WTC11 (cell line): Measurements from ENCODE around the gene RASSF3. TPM values are rescaled to one million over a fixed set of nuclear protein-coding genes. Genes with fewer than 3 reads are reported as not detected.

Experiments
- ATAC-seq: fragments of 200-7000 bp; cut with Tn5 transposase; 2 replicates; pipeline ENCODE4 v1.10.0; 2021; ENCODE audit warnings: mild to moderate bottlenecking, moderate library complexity
- CTCF ChIA-PET: fragments of 300-600 bp; sonication (Branson Sonifier 250); formaldehyde crosslinking; loops from one replicate; lab custom pipeline; 2021; ENCODE audit warnings: antibody characterized with exemption; lab: Charles Lee
- POLR2A ChIA-PET: fragments of 350-600 bp; sonication (Branson Sonifier 250); formaldehyde crosslinking; loops from one replicate; lab custom pipeline; 2021; ENCODE audit warnings: antibody characterized with exemption; lab: Charles Lee
- DNase-seq: peaks from one replicate; pipeline ENCODE4 v3.0.0; 2021; ENCODE audit warnings: low spot score
- H3K27ac Mint-ChIP-seq: 2 replicates; pipeline ENCODE4 v1.8.0; 2021; ENCODE audit warnings: mixed read lengths
- H3K27me3 Mint-ChIP-seq: 2 replicates; pipeline ENCODE4 v1.8.0; 2021; ENCODE audit warnings: low read depth, mild to moderate bottlenecking, moderate library complexity, mixed read lengths
- H3K36me3 Mint-ChIP-seq: 2 replicates; pipeline ENCODE4 v1.8.0; 2021; ENCODE audit warnings: mixed read lengths
- H3K4me1 Mint-ChIP-seq: 2 replicates; pipeline ENCODE4 v1.8.0; 2022; ENCODE audit warnings: mixed read lengths
- H3K4me3 Mint-ChIP-seq: 2 replicates; pipeline ENCODE4 v1.8.0; 2021; ENCODE audit warnings: mild to moderate bottlenecking, moderate library complexity, mixed read lengths
- H3K9me3 Mint-ChIP-seq: 2 replicates; pipeline ENCODE4 v1.8.0; 2021; ENCODE audit warnings: mixed read lengths
- FOXK1 ChIP-seq: sonication (generic); formaldehyde crosslinking; IDR thresholded peaks from 2 replicates; pipeline ENCODE4 v1.8.0; 2022; ENCODE audit warnings: mild to moderate bottlenecking, moderate library complexity, missing genetic modification reagents
- GABPB1 ChIP-seq: sonication (generic); formaldehyde crosslinking; IDR thresholded peaks from 2 replicates; pipeline ENCODE4 v1.8.1; 2023; ENCODE audit warnings: mild to moderate bottlenecking, missing genetic modification reagents
- HMGA2 ChIP-seq: fragments of 250-450 bp; sonication (Bioruptor Pico); IDR thresholded peaks from 2 replicates; pipeline ENCODE4 v1.4.0; 2021; ENCODE audit warnings: mild to moderate bottlenecking, moderate library complexity
- MXD4 ChIP-seq: fragments of 250-450 bp; sonication (Bioruptor Pico); IDR thresholded peaks from 2 replicates; pipeline ENCODE4 v1.8.0; 2021; ENCODE audit warnings: mild to moderate bottlenecking, moderate library complexity, borderline replicate concordance
- NFE2L1 ChIP-seq: sonication (generic); formaldehyde crosslinking; IDR thresholded peaks from 2 replicates; pipeline ENCODE4 v1.8.1; 2023; ENCODE audit warnings: missing genetic modification reagents
- PRRX2 ChIP-seq: fragments of 250-450 bp; sonication (Bioruptor Pico); IDR thresholded peaks from 2 replicates; pipeline ENCODE4 v1.8.0; 2021; ENCODE audit warnings: mild to moderate bottlenecking
- TP53 ChIP-seq: sonication (generic); formaldehyde crosslinking; IDR thresholded peaks from 2 replicates; pipeline ENCODE4 v1.8.1; 2023; ENCODE audit warnings: mild to moderate bottlenecking, missing genetic modification reagents
- ZNF121 ChIP-seq: sonication (generic); formaldehyde crosslinking; IDR thresholded peaks from 2 replicates; pipeline ENCODE4 v1.8.0; 2023; ENCODE audit warnings: missing genetic modification reagents
- ZNF219 ChIP-seq: sonication (generic); formaldehyde crosslinking; IDR thresholded peaks from 2 replicates; pipeline ENCODE4 v1.8.0; 2023; ENCODE audit warnings: missing genetic modification reagents, mild to moderate bottlenecking, borderline replicate concordance
- total RNA-seq: library from RNA; stranded (reverse); gene quantifications from 3 replicates; pipeline ENCODE4 v1.2.3, GENCODE V29; 2021
- TF ChIP-seq, protein P1 (sequence below): fragments of 250-450 bp; sonication (Bioruptor Pico); IDR thresholded peaks from 2 replicates; pipeline ENCODE4 v1.9.0; 2021; ENCODE audit warnings: mild to moderate bottlenecking, borderline replicate concordance
- TF ChIP-seq, protein P2 (sequence below): sonication (generic); formaldehyde crosslinking; IDR thresholded peaks from 2 replicates; pipeline ENCODE4 v1.8.0; 2023; ENCODE audit warnings: mild to moderate bottlenecking, missing genetic modification reagents
- TF ChIP-seq, protein P3 (sequence below): sonication (generic); formaldehyde crosslinking; IDR thresholded peaks from 2 replicates; pipeline ENCODE4 v1.8.1; 2023; ENCODE audit warnings: mild to moderate bottlenecking, missing genetic modification reagents, moderate library complexity
- TF ChIP-seq, protein P4 (sequence below): sonication (generic); formaldehyde crosslinking; IDR thresholded peaks from 2 replicates; pipeline ENCODE4 v1.8.0; 2022; ENCODE audit warnings: mild to moderate bottlenecking, missing genetic modification reagents
- TF ChIP-seq, protein P5 (sequence below): sonication (generic); formaldehyde crosslinking; IDR thresholded peaks from 2 replicates; pipeline ENCODE4 v1.8.1; 2023; ENCODE audit warnings: mild to moderate bottlenecking, missing genetic modification reagents, borderline replicate concordance
- TF ChIP-seq, protein P6 (sequence below): sonication (generic); formaldehyde crosslinking; IDR thresholded peaks from 2 replicates; pipeline ENCODE4 v1.8.1; 2023; ENCODE audit warnings: mild to moderate bottlenecking, missing genetic modification reagents
- TF ChIP-seq, protein P7 (sequence below): sonication (generic); formaldehyde crosslinking; IDR thresholded peaks from 2 replicates; pipeline ENCODE4 v1.8.1; 2022; ENCODE audit warnings: low read depth, missing genetic modification reagents, borderline replicate concordance
- TF ChIP-seq, protein P8 (sequence below): fragments of 250-450 bp; sonication (Bioruptor Pico); IDR thresholded peaks from 2 replicates; pipeline ENCODE4 v1.9.0; 2021; ENCODE audit warnings: mild to moderate bottlenecking

Gene RASSF3
- total RNA-seq, 1 experiment from 2014 or later, result 54.7 TPM

DNA sequence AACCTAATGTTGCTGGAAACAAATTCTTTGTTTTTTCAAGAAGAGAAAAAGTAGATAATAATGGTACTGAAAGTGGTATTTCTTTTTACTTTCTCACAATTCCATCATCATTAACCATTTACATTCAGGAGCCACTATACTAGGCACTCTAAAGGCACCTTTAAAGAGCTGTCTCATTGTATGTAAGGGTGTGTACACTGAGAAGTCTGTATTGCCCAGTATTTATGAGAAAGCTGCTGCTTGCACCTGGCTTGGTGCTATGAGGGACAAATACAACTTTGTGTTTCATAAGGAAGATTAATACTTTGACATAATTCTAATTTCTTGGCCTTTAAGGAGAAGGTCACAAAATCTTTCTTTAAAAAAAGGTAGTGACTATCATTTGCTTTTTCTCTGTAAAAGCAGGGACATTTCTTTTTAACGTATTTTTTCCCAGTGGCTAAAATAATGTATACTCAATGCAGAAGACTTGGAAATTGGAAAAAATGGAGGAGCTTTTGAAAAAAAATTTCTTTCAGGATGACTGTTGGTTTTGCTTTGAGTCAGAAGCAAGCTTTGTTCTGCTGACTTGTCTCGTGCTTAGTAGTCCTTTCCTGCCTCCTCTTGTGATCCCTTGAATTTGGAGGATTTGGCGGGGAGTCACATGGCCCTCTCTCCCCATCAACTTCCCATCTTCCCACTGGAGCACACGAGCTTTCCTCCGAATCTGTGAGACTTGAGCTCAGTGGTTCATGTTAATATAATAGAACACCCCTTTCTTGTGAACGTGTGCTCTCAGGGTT, 50.1 kb downstream of the RASSF3 start:
- no peak for DNase-seq
- Mint-ChIP-seq H3K27ac (peak overlapping the region; percentile 55; the same call in 1 of the 2 replicates), H3K36me3 (no peaks in the 10 kb centered on the region; the same call in 1 of the 2 replicates), H3K27me3 (no peaks in the 10 kb centered on the region)
- TF ChIP-seq, protein P1, sequence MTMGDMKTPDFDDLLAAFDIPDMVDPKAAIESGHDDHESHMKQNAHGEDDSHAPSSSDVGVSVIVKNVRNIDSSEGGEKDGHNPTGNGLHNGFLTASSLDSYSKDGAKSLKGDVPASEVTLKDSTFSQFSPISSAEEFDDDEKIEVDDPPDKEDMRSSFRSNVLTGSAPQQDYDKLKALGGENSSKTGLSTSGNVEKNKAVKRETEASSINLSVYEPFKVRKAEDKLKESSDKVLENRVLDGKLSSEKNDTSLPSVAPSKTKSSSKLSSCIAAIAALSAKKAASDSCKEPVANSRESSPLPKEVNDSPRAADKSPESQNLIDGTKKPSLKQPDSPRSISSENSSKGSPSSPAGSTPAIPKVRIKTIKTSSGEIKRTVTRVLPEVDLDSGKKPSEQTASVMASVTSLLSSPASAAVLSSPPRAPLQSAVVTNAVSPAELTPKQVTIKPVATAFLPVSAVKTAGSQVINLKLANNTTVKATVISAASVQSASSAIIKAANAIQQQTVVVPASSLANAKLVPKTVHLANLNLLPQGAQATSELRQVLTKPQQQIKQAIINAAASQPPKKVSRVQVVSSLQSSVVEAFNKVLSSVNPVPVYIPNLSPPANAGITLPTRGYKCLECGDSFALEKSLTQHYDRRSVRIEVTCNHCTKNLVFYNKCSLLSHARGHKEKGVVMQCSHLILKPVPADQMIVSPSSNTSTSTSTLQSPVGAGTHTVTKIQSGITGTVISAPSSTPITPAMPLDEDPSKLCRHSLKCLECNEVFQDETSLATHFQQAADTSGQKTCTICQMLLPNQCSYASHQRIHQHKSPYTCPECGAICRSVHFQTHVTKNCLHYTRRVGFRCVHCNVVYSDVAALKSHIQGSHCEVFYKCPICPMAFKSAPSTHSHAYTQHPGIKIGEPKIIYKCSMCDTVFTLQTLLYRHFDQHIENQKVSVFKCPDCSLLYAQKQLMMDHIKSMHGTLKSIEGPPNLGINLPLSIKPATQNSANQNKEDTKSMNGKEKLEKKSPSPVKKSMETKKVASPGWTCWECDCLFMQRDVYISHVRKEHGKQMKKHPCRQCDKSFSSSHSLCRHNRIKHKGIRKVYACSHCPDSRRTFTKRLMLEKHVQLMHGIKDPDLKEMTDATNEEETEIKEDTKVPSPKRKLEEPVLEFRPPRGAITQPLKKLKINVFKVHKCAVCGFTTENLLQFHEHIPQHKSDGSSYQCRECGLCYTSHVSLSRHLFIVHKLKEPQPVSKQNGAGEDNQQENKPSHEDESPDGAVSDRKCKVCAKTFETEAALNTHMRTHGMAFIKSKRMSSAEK (CRISPR knock-in tag), result no peak
- TF ChIP-seq PRRX2 (CRISPR knock-in tag), result no peak
- TF ChIP-seq GABPB1, result no peak
- no peak for TF ChIP-seq HMGA2 (CRISPR knock-in tag)
- no peak for TF ChIP-seq NFE2L1 (CRISPR knock-in tag)
- TF ChIP-seq, protein P2, sequence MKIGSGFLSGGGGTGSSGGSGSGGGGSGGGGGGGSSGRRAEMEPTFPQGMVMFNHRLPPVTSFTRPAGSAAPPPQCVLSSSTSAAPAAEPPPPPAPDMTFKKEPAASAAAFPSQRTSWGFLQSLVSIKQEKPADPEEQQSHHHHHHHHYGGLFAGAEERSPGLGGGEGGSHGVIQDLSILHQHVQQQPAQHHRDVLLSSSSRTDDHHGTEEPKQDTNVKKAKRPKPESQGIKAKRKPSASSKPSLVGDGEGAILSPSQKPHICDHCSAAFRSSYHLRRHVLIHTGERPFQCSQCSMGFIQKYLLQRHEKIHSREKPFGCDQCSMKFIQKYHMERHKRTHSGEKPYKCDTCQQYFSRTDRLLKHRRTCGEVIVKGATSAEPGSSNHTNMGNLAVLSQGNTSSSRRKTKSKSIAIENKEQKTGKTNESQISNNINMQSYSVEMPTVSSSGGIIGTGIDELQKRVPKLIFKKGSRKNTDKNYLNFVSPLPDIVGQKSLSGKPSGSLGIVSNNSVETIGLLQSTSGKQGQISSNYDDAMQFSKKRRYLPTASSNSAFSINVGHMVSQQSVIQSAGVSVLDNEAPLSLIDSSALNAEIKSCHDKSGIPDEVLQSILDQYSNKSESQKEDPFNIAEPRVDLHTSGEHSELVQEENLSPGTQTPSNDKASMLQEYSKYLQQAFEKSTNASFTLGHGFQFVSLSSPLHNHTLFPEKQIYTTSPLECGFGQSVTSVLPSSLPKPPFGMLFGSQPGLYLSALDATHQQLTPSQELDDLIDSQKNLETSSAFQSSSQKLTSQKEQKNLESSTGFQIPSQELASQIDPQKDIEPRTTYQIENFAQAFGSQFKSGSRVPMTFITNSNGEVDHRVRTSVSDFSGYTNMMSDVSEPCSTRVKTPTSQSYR (CRISPR knock-in tag), result no peak
- TF ChIP-seq, protein P3, sequence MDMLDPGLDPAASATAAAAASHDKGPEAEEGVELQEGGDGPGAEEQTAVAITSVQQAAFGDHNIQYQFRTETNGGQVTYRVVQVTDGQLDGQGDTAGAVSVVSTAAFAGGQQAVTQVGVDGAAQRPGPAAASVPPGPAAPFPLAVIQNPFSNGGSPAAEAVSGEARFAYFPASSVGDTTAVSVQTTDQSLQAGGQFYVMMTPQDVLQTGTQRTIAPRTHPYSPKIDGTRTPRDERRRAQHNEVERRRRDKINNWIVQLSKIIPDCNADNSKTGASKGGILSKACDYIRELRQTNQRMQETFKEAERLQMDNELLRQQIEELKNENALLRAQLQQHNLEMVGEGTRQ, result no peak
- TF ChIP-seq, protein P4, sequence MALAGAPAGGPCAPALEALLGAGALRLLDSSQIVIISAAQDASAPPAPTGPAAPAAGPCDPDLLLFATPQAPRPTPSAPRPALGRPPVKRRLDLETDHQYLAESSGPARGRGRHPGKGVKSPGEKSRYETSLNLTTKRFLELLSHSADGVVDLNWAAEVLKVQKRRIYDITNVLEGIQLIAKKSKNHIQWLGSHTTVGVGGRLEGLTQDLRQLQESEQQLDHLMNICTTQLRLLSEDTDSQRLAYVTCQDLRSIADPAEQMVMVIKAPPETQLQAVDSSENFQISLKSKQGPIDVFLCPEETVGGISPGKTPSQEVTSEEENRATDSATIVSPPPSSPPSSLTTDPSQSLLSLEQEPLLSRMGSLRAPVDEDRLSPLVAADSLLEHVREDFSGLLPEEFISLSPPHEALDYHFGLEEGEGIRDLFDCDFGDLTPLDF, result no peak
- TF ChIP-seq, protein P5, sequence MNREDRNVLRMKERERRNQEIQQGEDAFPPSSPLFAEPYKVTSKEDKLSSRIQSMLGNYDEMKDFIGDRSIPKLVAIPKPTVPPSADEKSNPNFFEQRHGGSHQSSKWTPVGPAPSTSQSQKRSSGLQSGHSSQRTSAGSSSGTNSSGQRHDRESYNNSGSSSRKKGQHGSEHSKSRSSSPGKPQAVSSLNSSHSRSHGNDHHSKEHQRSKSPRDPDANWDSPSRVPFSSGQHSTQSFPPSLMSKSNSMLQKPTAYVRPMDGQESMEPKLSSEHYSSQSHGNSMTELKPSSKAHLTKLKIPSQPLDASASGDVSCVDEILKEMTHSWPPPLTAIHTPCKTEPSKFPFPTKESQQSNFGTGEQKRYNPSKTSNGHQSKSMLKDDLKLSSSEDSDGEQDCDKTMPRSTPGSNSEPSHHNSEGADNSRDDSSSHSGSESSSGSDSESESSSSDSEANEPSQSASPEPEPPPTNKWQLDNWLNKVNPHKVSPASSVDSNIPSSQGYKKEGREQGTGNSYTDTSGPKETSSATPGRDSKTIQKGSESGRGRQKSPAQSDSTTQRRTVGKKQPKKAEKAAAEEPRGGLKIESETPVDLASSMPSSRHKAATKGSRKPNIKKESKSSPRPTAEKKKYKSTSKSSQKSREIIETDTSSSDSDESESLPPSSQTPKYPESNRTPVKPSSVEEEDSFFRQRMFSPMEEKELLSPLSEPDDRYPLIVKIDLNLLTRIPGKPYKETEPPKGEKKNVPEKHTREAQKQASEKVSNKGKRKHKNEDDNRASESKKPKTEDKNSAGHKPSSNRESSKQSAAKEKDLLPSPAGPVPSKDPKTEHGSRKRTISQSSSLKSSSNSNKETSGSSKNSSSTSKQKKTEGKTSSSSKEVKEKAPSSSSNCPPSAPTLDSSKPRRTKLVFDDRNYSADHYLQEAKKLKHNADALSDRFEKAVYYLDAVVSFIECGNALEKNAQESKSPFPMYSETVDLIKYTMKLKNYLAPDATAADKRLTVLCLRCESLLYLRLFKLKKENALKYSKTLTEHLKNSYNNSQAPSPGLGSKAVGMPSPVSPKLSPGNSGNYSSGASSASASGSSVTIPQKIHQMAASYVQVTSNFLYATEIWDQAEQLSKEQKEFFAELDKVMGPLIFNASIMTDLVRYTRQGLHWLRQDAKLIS (CRISPR knock-in tag), result no peak
- TF ChIP-seq ZNF121 (CRISPR knock-in tag), result no peak
- TF ChIP-seq FOXK1 (CRISPR knock-in tag), result no peak
- TF ChIP-seq, protein P6, sequence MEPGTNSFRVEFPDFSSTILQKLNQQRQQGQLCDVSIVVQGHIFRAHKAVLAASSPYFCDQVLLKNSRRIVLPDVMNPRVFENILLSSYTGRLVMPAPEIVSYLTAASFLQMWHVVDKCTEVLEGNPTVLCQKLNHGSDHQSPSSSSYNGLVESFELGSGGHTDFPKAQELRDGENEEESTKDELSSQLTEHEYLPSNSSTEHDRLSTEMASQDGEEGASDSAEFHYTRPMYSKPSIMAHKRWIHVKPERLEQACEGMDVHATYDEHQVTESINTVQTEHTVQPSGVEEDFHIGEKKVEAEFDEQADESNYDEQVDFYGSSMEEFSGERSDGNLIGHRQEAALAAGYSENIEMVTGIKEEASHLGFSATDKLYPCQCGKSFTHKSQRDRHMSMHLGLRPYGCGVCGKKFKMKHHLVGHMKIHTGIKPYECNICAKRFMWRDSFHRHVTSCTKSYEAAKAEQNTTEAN (CRISPR knock-in tag), result no peak
- TF ChIP-seq TP53, result no peak
- TF ChIP-seq MXD4 (CRISPR knock-in tag), result no peak
- TF ChIP-seq, protein P7, sequence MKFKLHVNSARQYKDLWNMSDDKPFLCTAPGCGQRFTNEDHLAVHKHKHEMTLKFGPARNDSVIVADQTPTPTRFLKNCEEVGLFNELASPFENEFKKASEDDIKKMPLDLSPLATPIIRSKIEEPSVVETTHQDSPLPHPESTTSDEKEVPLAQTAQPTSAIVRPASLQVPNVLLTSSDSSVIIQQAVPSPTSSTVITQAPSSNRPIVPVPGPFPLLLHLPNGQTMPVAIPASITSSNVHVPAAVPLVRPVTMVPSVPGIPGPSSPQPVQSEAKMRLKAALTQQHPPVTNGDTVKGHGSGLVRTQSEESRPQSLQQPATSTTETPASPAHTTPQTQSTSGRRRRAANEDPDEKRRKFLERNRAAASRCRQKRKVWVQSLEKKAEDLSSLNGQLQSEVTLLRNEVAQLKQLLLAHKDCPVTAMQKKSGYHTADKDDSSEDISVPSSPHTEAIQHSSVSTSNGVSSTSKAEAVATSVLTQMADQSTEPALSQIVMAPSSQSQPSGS (CRISPR knock-in tag), result no peak
- TF ChIP-seq, protein P8, sequence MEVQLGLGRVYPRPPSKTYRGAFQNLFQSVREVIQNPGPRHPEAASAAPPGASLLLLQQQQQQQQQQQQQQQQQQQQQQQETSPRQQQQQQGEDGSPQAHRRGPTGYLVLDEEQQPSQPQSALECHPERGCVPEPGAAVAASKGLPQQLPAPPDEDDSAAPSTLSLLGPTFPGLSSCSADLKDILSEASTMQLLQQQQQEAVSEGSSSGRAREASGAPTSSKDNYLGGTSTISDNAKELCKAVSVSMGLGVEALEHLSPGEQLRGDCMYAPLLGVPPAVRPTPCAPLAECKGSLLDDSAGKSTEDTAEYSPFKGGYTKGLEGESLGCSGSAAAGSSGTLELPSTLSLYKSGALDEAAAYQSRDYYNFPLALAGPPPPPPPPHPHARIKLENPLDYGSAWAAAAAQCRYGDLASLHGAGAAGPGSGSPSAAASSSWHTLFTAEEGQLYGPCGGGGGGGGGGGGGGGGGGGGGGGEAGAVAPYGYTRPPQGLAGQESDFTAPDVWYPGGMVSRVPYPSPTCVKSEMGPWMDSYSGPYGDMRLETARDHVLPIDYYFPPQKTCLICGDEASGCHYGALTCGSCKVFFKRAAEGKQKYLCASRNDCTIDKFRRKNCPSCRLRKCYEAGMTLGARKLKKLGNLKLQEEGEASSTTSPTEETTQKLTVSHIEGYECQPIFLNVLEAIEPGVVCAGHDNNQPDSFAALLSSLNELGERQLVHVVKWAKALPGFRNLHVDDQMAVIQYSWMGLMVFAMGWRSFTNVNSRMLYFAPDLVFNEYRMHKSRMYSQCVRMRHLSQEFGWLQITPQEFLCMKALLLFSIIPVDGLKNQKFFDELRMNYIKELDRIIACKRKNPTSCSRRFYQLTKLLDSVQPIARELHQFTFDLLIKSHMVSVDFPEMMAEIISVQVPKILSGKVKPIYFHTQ (CRISPR knock-in tag), result no peak
- TF ChIP-seq ZNF219, result no peak
- TF ChIP-seq, all 79 proteins: peak for 0
- no peaks in the 10 kb centered on the region for H3K9me3 Mint-ChIP-seq
- no peak overlapping the region for H3K4me3 Mint-ChIP-seq
- POLR2A ChIA-PET, result no interaction called here
- no peak for ATAC-seq
- peaks cover 25% of the 10 kb centered on the region for H3K4me1 Mint-ChIP-seq
- CTCF ChIA-PET, result interaction anchor here (0.8 to 1.3 kb wide), 2 partner anchors 111 to 142 kb away, joined by 3 to 4 read pairs; no protein-coding TSS in a partner anchor
